Measurements from ENCODE around the gene ATG9A.
A peak's percentile ranks its signal among the peaks of the same experiment; 100 is the strongest.
"Not testable (repeated sequence)": the region's sequence is repeated elsewhere in the genome, so short reads cannot be mapped to it uniquely, and the experiment has no call there.

The ATG9A gene

DNA sequence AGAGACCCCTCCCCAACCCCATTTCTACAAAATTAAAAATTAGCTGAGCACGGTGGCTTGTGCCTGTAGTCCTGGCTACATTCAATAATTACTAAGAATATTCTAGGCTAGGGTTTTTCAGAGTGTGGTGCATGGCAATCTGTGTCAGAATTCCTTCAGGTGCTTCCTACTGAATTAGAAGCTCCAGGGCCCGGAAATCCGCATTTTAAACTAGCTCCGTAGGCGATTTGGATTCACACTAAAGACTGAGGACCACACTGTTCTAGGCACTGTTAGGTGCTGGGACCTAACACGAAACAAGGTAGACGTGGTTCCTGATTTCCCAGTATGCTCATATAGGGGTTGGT lies 23.5 kb downstream of the ATG9A start:
- no peak for DNase-seq

DNA sequence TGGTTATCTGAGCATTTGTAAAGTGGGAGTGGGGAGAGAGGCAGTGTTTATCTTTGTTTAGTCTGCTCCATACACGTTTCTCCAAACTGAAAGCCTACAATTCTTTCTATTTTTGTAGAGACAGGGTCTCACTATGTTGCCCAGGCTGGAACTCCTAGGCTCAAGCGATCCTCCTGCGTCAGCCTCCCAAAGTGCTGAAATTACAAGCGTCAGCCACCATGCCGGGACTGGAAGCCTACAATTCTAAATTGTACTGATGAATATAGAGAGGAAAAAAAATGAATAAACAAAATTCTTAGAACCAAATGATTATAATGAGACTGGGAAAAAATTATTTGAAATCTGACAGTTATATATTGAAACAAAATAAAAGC lies 24.3 kb downstream of the ATG9A start:
- DNase-seq, result no peak

DNA sequence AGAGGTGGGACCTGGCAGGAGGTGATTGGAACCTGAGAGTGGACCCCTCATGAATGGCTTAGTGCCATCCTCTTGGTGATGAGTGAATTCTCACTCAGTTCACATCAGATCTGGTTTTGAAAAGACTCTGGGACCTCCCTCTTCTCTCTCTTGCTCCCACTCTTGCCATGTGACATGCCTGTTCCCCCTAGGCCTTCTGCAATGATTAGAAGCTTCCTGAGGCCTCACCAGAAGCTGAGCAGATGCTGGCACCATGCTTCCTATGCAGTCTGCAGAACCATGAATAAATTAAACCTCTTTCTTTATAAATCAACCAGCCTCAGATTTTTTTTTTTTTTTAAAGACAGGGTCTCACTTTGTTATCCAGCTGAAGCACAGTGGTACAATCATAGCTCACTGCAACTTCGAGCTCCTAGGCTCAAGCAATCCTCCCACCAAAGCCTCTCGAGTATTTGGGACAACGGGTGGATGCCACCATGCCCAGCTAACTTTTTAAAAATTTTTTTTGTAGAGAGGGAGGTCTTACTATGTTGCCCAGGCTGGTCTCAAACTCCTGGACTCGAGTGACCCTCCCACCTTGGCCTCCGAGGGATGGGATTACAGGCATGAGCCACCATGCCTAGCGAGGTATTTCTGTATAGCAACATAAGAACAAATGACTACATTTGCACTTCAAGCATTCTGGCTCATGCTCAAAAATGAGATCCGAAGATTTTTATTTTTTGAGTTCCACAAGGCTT lies 24.8 kb downstream of the ATG9A start:
- DNase-seq, result no peak

DNA sequence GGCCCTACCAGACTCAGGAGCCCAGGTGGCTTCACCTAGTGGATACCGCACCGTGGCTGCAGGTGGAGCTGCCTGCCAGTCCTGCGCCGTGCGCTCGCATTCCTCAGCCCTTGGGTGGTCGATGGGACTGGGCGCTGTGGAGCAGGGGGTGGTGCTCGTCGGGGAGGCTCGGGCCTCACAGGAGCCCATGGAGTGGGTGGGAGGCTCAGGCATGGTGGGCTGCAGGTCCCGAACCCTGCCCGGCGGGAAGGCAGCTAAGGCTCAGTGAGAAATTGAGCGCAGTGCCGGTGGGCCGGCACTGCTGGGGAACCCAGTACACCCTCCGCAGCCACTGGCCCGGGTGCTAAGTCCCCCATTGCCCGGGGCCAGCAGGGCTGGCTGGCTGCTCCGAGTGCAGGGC lies 28.1 kb downstream of the ATG9A start:
- not testable (repeated sequence) for DNase-seq

DNA sequence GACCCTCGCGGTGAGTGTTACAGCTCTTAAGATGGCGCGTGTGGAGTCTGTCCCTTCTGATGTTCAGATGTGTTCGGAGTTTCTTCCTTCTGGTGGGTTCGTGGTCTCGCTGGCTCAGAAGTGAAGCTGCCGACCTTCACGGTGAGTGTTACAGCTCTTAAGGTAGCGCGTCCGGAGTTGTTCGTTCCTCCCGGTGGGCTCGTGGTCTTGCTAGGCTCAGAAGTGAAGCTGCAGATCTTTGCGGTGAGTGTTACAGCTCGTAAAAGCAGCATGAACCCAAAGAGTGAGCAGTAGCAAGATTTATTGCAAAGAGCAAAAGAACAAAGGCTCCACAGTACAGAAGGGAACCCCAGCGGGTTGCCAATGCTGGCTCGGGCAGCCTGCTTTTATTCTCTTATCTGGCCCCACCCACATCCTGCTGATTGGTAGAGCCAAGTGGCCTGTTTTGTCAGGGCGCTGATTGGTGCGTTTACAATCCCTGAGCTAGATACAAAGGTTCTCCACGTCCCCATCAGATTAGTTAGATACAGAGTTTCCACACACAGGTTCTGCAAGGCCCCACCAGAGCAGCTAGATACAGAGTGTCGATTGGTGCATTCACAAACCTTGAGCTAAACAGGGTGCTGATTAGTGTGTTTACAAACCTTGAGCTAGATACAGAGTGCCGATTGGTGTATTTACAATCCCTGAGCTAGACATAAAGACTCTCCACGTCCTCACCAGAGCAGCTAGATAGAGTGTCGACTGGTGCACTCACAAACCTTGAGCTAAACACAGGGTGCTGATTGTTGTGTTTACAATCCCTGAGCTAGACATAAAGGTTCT lies 28.7 kb downstream of the ATG9A start:
- peak; percentile 37 for DNase-seq

DNA sequence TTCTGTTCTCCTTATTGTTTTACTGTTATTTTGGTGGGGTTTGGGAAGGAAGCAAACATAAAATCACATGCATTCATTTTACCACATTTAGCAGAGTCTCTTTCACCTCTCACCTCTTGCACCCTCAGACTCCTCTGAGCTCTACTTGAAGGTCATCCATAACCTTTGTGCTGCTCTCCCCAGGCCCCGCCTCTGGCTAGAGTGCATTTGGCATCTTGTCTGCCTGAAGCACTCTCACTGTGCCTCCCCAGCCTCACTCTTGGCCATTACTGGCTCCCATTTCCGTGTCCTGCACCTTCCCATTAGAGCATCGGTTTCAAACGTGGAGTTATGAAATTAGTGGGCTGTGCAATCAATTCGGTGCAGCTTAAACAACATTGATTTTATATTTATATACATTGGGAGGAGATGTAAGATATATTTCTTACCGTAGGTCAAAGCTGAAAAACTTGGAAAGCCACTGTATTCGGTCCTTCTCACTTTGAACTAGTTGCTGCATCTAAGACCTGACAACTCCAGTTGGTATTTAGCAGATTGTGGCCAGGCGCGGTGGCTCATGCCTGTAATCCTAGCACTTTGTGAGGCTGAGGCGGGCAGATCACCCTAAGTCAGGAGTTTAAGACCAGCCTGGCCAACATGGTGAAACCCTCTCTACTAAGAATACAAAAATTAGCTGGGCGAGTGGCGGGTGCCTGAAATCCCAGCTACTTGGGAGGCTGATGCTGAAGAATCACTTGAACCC lies 29.8 kb downstream of the ATG9A start:
- DNase-seq, result no peak

DNA sequence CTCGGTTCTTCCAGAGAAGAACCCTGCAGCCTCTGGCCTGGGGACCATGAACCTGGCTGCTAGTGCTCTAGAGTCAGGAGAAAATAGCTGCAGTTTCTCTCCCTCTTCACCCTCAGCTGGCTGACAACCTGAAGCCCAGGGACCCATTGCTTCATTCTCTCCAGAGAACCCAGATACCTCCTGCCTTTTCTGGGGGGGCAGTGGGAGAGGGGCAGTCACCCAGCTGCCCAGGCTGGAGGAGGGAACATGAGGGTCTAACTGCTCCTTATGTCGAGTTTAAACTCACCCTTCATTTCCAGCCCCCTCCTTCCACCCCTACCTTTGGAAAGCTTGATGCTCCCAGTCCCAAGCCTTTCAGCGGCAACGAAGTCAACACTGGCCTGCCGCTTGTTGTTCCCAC lies 30.5 kb downstream of the ATG9A start:
- no peak for DNase-seq

DNA sequence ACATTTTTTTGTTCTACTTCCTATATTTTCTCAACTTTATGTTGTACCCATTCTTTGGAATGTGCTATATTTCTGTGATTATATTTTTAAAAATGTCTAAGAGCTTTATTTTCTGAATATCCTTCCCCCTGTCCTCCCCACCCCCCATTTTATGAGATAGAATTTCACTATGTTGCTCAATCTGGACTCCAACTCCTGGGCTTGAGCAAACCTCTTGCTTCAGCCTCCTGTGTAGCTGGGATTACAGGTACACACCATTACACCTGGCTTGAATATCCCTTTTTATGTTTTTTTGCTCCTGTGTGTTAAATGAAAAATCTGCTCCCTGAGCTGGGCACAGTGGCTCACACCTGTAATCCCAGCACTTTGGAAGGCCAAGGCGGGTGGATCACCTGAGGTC lies 32.0 kb downstream of the ATG9A start:
- DNase-seq, result no peak

DNA sequence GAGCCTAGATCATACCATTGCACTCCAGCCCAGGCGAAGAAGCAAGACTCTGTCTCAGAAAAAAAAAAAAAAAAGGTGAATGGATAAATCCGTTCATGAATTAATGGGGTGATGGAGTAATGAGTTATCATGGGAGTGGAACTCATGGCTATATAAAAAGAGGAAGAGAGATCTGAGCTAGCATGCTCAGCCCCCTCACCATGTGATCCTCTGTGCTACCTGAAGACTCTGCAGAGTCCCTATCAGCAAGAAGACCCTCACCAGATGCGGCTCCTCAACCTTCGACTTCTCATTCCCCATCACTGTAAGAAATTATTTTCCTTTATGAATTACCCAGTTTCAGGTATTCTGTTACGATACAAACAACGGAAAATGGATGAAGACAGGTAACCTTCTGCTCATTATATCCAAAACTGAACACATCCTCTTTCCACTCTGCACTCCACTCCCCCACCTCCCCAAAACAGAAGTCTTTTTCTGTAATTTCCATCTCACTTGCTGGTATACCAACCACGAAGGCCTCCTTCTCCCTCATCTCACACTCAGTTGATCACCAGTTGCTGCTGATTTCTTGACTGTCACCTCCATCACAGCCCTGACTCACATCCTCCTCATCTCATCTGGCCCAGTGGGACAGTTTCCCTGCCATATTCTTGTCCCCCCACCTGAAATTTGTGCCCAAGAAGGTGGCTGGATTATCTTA lies 42.5 kb downstream of the ATG9A start:
- no peak for DNase-seq

DNA sequence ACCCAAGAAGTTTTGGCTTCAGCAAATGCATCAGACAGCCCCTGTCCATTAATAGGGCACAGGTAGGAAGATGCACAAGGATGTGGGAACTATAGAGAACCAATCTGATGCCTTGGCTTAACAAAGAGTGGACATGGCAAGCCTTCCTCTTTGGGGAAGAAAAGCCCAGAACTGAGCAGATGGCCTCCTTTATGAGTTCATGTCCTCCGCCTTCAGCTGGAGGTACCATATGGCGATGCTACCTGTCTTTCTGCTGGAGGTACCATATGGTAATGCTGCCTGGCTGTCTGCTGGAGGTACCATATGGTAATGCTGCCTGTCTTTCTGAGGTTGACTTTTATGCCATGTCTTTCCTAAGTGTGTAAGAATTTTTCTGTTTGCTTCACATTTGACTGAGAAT lies 45.3 kb downstream of the ATG9A start:
- DNase-seq, result no peak

DNA sequence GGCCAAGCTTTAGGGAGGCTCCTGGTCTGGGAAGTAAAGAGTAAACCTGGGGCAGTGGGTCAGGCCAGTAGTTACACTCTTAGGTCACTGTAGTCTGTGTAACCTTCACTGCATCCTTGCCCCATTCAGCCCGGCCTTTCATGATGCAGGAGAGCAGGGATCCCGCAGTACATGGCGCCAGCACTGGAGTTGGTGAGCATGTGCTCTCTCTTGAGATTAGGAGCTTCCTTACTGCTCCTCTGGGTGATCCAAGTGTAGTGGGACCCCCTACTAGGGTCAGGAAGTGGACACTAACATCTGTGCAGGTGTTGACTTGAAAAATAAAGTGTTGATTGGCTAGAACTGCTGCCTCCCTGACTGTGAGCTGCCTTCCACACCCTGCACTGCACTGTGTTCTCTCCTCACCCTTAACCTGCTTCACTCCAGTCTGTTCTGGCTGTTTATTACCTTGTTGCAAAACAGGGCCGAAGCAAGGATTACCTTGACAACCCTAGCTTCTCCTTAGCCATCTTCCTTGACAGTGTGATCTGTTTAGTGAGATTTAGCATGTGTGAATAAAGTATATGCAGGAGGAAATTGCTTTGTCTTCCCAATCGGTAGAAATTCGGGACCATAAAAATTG lies 46.2 kb downstream of the ATG9A start:
- no peak for DNase-seq

DNA sequence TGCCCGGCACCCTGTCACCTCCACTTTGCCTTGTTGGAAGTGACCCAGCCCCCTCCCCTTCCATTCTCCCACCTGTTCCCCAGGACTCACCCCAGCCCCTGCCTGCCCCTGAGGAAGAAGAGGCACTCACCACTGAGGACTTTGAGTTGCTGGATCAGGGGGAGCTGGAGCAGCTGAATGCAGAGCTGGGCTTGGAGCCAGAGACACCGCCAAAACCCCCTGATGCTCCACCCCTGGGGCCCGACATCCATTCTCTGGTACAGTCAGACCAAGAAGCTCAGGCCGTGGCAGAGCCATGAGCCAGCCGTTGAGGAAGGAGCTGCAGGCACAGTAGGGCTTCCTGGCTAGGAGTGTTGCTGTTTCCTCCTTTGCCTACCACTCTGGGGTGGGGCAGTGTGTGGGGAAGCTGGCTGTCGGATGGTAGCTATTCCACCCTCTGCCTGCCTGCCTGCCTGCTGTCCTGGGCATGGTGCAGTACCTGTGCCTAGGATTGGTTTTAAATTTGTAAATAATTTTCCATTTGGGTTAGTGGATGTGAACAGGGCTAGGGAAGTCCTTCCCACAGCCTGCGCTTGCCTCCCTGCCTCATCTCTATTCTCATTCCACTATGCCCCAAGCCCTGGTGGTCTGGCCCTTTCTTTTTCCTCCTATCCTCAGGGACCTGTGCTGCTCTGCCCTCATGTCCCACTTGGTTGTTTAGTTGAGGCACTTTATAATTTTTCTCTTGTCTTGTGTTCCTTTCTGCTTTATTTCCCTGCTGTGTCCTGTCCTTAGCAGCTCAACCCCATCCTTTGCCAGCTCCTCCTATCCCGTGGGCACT lies 46.9 kb downstream of the ATG9A start:
- DNase-seq, result no peak

DNA sequence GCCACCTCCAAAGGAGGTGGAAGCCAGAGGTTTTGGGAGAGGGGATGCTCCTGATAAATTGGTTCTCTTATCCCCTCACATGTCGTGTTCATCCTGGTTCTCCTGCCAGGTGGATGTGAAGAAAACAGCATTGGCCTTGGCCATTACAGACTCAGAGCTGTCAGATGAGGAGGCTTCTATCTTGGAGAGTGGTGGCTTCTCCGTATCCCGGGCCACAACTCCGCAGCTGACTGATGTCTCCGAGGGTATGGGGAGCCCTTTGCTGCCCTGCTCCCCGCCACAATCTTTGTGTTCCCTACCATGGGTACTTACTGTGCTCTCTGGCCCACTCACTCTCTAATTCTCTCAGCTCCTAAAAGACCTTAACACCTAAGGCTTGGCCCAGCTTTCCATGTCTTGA lies 47.9 kb downstream of the ATG9A start:
- DNase-seq, result no peak

DNA sequence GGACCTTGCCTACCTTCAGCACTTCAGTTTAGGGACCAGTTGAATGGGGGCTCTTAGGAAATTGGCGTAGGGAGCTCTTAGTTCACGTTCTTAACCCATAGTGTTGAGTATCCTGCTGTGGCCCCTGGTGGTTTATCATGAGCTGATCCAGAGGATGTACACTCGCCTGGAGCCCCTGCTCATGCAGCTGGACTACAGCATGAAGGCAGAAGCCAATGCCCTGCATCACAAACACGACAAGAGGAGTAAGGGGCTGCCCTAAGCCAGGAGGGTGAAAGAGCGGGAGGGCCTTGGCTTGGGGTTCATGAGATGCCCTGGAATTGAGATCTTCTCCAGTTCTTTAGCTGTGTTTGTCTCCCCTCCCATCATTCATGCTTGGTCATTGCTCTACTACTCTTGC lies 48.5 kb downstream of the ATG9A start:
- no peak for DNase-seq

DNA sequence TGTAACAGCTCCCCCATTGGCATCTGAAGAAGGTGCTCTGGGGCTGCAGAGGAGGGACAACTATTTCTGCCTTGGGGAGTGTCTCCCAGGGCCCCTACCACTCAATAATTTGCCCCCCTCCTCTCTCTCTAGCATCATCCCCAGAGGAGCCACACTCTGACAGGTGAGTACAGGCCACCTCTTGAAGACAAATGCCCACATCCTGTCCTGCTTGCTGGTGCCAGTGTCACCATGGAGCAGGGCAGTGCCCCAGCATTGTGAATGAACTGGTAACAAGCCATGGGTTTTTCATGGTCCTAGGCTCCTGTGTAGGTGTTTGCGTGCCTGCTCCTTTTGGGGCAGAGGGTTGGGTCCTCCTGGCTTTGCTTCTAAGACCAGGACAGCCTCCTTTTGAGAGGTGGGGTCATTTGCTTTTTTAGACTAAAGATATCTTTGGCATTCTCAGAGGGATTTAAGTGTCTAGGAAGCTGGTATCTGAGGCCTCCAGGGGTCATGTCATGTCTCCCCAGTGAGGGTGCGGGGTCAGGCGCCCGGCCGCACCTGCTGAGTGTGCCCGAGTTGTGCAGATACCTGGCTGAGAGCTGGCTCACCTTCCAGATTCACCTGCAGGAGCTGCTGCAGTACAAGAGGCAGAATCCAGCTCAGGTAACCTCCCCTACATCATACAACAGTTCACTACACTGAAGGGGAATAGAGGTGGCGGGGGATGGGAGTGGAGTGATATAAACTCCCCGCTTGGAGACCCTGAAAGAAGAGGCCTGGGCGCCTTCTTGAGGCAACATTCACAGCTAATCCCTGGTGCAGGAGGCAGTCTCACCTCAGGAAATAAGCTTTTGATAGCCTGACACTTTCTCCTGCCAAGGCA lies 49.6 kb downstream of the ATG9A start:
- DNase-seq, result no peak

DNA sequence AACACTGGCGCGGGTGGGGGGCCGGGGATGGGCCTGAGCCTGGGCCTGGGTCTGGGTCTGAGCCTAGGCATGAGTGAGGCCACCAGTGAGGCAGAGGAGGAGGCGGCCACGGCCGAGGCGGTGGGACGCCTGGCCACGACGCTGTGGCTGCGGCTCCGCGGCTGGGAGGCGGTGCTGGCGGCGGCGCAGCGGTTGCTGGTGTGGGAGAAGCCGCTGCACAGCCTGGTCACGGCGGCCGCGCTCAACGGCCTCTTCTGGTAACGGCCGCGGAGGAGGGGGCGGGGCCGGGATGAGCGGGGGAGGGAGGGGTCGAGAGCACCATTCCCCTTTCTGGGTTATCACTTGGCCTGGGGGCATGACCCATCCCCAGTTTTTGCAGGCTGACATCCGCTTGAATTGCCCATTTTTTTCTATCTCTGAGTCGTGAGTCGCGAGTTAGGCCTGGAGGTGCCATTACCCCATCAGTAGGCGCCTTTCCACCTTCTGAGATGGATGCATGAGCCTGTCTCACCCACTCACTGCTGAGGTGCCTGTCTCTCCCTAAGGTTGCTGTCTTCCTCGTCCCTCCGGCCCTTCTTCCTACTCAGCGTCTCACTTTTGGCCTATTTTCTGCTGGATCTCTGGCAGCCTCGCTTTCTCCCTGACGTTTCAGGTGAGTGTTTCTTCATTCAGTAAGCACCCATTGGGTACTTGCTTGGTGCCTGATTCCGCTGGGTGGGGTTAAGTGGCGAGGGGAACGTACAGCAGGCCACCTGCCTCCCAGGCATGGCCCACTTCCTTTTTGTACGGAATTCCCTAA lies 50.9 kb downstream of the ATG9A start:
- DNase-seq, result peak; percentile 41

DNA sequence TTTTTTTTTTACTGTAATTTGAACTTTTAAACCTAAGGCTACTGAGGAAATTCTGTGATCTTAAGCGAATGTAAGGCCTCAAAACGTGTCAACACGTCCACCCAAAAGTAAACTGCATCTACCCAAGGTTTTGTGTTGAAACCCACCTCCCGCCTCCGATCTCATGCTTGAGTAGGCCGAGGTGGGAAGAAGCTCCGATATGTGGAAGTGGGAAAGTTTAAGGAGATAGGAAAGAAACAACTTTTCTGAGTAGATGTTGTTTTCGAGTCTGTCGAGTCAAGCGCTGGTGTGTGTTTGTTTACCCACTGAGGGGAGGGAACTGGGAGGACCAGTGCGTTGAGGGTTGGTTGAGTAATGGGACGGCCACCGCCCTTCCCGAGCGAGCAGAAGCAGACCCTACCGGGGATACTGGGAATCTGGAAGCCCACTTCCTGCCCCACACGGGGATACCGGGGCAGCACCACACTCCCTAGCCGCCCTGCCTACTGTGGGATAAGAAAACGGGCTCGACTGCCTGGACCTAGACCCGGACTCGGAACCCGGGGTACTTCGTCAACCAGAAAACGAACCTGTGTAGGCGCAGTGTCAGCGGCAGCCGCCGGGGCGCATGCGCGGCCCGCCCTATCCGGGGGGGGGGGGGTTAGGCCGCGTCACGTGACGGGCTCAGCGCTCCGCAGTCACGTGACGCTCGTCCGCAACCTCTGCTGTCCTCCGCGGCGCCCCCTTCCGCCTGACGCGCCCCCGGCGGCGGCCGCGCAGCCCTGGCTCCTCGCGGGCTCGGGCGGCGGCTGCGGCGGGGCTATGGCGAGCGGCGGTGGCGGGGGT lies 51.7 kb downstream of the ATG9A start, which contains the start of gene RETREG2:
TSS of gene RETREG2 (plus strand) at position 724 of the 825 bp plus-strand sequence. CDS start at position 802, 78 bp downstream.
- DNase-seq, result peak; percentile 75

DNA sequence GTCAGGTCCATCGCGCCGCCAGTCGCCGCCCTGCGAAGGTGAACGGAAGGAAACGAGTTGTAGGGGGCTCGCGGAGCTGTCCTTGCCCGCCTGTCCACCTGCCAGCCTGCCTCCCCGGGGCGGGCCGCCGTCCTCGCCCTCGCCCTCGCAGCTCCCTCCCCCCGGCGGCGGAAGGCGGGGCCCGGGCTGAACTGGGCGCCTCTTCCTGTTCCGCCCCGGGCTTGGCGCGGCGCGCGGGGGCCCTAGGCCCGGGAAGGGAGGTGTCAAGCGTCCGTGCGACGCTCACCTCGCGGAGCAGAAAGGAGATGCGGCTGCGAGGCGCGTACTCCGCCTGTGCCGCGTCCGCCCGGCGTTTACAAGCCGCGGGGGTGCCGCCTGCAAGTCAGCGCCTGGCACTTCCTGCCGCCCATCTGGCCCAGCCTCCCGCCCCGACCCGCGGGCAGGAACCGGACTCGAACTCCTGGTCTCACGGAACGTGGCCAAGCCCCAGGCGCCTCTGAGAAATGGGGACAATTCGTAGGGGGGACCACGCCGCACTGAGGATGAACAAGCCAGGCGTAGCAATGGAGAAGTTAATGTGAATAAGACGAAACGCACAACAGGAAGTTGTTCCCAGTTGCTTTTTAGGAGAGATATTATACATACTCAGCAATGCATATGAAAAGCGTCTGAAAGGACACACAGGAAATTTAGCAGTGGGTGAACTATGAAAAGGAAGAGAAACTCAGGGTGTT lies 52.5 kb downstream of the ATG9A start, which contains the start of gene CNPPD1:
TSS of gene CNPPD1 (minus strand) at position 108 of the 734 bp plus-strand sequence. CDS start at position 11, 97 bp downstream.
- peak; percentile 85 for DNase-seq
